GM23248 (cell line): ENCODE data around the gene VASP.

ENCODE experiments used
- EZH2 ChIP-seq: fragments of 200-600 bp; sonication (generic); IDR thresholded peaks from 2 replicates; pipeline ENCODE4 v1.6.1; 2018; ENCODE audit warnings: antibody characterized with exemption, mild to moderate bottlenecking; ENCODE audit not compliant: insufficient read depth, poor library complexity, severe bottlenecking
- EZH2phosphoT487 ChIP-seq: fragments of 200-600 bp; sonication (generic); IDR thresholded peaks from 2 replicates; pipeline ENCODE4 v1.6.1; 2018; ENCODE audit warnings: antibody characterized with exemption, moderate library complexity, mild to moderate bottlenecking, low read depth; ENCODE audit not compliant: insufficient read depth

- TF ChIP-seq EZH2 (no peak), EZH2phosphoT487 (no peak)
Observed at GRCh38 chr19:45477713-45478453, 29.4 kb upstream of the VASP start.
